Stimulated activated CD8-positive, alpha-beta memory T cell treated with anti-CD3 and anti-CD28 coated beads, Interleukin-12 subunit alpha, Interleukin-12 subunit beta, amount 100 ng/mL, for 24 hours (primary cell): Measurements from ENCODE around the gene CFAP58.

ENCODE experiments used
- DNase-seq: peaks from one replicate; pipeline ENCODE4 v3.0.0-alpha.2; 2020; ENCODE audit errors: extremely low read depth

Gene CFAP58

GRCh38 chr10:104322416-104322782 lies 31.2 kb upstream of the CFAP58 start:
- no peak for DNase-seq

DNA sequence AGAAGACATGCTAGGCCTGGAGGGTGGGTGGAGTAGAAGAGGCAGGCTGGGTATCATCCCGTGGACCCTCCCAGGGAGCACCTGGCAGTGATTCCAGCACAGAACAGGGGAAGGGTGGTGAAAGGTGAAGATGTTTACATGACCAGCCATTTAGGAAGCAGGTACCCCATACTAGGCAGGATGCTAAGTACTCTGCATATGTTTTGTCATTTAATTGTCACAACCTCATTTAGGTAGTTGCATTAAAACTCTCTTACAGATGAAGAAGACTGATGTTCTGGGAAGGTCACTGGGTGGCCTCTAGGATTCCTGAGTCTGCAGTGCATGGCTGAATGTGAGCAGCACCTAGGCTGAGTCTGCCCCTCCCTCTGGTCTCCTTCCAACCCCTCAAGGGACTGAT lies 30.5 kb upstream of the CFAP58 start:
- DNase-seq, result no peak

- no peak for DNase-seq
Measured at GRCh38 chr10:104323760-104324201, 29.9 kb upstream of the CFAP58 start.

DNA sequence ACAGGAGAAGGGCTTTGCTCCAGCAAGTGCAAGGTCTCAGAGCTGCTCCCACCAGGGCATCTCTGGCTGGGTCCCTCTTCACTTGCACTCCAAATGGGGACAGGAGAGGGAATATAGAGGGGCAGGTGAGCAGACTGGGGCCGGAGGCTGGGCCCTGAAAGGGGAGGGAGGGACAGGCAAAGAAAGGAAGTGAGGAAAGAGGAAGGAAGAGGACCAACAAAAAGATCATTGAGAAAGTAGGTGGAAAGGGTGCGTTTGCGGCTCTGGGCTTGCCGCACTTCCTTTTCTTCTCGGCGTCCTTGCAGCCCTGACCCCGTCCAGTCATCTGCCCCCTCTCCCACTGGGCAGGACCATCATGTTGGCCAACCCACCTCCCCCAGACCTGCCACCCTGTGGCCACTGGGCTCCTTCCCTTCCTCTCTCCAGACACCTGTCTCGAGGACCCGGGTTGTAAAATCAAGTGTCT lies 29.4 kb upstream of the CFAP58 start:
- DNase-seq, result no peak

DNA sequence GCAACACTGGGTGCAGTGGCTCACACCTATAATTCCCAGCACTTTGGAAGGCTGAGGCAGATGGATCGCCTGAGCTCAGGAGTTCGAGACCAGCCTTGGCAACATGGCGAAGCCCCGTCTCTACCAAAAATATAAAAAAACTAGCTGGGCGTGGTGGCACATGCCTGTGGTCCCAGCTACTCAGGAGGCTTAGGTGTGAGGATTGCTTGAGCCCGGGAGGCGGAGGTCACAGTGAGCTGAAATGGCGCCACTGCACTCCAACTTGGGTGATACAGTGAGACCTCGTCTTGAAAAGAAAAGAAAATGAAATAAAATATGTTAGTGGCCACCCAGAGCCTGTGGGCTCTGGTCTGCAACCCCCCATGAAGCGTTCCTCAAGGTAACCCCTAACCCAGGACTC lies 28.7 kb upstream of the CFAP58 start:
- DNase-seq, result no peak

- DNase-seq, result no peak
Measured at GRCh38 chr10:104325436-104326435, 27.9 kb upstream of the CFAP58 start.

- no peak for DNase-seq
Measured at GRCh38 chr10:104326991-104327610, 26.5 kb upstream of the CFAP58 start.

DNA sequence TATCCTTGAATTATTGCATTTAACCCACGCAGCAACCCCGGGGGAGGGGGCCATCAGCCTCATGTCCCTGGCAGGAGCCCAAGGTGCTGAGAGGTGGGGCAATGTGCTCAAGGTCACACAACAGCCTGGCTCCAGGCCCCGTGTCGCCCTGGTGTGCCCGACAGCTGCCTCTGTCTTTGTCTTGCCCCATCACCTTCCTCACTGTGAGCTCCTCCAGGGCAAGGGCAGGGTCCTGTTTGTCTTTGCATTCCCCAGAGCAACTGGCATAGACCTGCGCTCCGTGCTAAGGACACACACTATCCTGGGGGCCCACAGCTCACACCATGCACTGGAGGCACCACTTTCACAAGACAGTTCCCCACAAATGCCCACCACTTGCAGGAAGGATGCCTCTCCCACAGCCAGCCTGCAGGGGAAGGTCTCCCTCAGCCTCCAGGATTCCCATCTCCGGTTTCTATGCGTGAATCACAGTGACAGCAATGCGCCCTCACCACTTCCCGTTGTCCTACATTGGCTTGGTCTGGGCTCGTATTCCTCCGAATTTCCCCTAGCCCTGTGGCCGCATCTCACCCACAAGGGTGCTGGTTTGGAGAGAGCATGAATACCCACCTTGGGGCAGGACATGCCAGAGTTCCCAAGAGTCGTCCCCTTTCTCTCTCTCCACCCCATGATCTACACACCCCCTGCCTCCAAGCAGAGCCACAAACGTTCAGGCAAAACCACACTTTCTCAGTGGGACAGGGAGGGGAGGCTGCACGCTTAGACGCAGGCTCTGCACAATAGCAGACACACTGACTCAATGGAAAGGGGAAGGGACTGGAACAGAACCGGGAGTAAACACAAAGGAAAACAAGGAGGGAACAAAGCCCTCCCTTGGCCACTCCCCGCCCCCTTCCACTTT lies 25.6 kb upstream of the CFAP58 start:
- no peak for DNase-seq

GRCh38 chr10:104328646-104328895 lies 25.1 kb upstream of the CFAP58 start:
- no peak for DNase-seq

DNA sequence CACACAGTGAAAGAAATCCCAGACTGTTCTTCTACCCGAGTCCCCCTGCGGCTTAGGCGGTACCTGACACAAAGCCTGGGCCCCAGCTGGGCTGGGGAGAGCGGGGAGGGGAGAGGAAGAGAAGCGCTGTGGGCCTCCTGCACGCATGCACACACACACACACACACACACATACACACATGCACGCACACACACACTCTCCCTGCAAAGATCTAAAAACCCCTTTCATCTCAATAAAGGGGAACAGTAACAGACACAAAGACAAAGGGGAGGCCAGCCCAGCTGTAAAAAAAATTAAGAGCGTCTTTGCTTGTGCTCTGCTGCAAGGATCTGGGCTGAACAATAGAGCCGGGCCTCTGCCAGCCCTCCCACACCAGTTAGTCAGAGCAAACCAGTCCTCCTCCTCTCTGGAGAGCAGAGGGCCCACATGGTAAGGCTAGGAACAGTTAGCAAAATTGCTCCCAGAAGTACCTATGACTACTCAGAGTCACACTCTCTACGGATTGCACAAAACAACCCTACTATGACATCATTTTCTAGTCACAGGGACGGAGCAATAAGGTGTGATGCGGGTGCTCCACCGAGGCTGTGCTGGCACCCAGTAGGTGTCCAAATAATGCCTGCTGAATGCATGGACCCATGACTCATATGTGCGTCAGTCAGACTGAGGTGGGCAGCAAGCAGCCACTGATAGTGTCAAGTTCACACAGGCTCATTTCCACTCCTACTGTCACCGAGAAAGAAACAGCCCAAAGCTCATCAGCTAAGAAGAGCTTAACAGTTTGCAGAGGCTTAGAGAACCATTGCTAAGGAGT lies 24.5 kb upstream of the CFAP58 start:
- DNase-seq, result peak; percentile 47

DNA sequence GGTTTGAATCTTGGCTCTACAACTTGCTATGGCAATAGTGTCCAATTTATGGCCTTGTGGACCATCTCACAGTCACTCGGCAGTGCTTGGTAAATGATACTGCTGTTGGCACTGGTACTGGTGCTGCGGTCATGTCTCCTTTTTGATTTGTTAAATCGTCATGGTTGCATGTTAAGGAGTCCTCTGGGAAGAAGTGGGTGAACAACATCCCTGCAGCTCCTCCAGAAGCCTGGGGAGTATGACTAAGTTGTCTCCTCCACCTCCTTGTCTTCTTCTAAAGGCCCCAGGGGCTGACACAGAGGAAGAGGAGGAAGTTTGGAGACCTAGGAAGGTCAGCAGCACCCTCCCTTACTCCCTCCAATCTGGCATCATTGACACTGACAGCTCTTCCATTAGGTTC lies 23.9 kb upstream of the CFAP58 start:
- no peak for DNase-seq

GRCh38 chr10:104330168-104331110 lies 23.2 kb upstream of the CFAP58 start:
- no peak for DNase-seq

DNA sequence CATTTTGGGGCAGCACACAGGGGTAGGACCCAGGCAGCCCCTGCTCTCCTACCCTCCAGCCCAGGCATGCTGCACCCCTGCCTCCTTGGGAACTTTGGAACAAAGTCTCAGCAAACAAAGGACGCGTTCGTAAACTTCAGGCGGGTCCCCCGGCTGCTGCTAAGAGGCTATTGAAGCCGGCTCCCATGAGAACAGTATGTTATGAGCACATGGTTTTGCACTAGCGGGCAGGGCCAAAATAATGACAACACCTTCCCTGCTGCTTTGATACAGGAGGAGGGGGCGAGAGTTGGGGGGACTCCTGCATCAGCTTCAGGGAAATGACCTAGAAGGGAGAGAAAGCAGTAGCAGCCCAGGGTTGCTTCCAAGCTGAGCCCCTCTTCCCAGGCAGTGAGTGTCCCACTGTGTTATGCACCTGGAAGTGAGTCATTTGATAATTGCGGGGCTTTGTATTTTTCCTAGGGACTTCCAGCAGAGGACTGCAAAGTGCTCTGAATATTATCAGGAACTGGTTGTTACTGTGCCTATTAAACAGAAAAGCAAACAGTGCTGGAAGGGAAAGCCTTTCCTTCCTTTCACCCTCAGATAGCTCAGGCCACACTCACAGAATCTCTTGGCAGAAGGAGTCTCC lies 22.3 kb upstream of the CFAP58 start:
- DNase-seq, result no peak

DNA sequence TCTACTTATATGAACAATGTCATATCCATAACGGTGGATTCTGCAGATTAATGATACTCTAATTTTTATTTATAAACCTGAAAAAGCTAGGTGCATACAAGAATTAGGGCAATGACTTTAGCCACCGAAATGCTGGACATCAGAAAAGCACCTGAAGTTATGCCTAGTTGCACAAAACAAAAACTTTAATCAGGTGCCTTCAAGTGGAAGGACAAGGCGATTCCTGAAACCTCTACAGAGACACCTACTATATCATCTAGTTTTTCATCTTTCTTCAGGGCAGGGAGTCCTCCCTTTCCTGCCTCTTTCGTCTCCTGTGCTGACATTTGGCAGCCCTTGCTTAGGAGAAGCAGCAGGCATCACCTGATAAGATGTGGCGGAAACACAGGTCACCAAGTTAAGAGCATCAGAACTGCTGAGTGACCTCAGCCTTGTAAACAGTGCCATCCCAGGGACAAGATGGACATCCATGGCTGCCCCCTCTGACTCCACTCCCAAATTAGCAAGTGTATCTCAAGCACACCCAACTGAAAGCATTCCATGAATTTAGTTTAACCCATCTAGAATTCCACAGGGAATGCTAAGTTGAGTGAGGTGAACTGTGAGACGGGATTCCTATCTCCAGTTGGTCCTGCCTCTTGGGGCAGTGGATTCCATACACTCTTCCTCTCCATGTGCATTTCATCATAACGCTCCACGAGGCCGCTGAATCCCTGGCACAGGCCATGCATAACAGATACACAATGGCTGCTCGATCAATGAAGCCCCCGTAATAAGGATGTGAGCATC lies 21.2 kb upstream of the CFAP58 start:
- DNase-seq, result no peak

DNA sequence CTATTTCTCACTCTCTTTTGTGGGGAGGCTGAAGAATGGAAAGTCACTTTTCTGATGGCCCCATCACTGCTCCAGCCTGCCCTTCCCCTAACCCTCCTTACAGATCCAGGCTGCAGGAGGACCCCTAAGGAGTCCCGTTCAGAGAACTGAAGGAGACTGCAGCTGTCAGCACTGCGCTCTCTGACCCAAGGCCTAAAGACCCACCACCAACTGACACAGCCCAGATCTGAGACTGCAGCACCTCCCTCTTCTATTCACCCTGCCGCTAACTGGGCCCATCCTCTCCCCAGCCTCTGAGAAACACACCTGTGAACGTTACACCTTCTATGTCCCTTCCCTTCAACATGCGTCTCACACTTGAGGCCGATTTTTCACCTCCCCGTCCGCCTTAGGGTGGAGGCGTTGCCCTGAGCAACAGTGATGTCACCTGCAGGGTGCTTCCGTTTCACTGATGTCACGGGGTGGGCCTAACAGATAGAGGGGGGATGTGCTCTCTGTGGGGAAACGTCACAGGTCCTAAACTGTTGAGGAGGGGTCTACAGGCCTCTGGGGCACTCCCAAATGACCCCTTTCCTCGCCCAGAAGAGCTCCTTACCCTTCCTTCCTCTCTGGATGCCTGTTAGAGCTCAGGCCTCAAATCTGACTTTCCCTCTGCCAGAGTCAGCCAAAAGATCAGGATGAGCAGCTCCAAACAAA lies 20.5 kb upstream of the CFAP58 start:
- no peak for DNase-seq

DNA sequence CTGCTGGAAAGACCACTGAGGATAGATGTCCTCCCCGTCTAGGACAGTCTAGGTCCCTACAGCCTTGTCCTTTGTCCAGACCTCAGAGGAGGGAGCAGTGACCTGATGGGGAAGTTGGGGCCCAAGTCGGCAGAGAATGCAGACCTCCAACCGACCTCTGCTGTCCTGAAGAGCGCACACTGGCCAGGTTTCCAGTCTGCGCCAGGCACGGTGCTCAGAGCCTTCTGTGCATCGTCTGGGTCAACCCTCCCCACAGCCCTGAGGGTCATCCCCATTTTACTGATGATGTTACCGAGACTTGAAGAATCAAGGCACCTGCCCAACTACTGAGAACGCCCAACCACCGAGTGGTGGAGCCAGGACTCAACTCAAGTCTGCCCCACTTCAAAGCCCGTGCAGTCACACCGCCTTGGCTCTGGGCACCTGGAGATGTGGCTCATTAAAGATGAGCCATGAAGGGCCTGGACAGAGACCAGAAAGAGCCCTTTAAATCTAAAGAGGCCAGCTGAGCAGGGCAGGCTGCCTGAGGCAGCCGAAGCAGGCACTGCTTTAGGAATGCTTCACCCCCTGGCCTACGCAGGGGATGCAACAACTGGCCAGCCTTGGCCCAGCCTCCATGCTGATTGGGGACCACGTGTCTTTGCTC lies 19.8 kb upstream of the CFAP58 start:
- no peak for DNase-seq

DNA sequence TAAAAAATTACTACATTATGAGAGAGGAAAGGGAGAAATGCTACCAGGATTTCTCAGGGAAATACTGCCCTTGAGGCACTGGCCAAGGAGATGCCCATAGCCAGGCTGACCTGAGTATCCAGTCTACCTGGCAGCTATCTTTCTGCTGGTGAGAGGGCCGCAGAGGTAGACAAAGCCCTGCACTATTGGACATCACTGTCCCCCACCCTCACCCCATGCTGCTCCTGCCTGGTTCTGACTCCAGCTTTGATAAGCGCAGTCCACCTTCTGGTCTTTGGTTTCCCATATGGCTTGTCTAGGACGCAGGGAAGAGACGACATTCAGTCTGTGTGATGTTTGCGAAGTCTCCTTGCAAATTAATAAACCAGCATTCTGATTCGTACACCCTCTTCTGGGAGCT lies 19.1 kb upstream of the CFAP58 start:
- DNase-seq, result no peak
